NT2/D1 (cell line): ENCODE data around the gene ACOT11.

ENCODE experiments used
- YY1 ChIP-seq: IDR thresholded peaks from 2 replicates; pipeline ENCODE4 v1.6.1; 2011; ENCODE audit not compliant: insufficient read length, insufficient read depth
- ZNF274 ChIP-seq: IDR thresholded peaks from 2 replicates; pipeline ENCODE4 v1.6.1; 2011; ENCODE audit warnings: mild to moderate bottlenecking, low read depth, low read length

DNA sequence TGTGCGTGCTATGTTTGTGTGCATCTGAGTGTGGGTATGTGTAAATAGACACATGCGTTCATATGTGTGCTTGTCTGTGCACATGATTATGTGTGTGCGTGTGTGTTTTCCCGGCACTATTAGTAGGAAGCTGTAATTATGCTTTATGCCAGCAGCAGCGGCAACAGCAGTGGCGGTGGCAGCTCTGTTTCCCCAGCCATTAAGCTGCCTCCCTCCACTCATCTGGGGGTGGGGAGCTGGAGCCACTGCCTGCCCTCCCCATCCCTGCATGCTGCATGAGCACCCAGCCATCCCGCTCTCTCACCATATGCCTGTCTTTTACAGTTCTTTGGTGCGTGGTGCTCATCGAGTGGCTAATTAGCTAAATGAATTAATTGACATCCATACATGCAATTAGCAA is 30.5 kb upstream of the ACOT11 start:
- no peak for TF ChIP-seq ZNF274
- no peak for TF ChIP-seq YY1
